ENCODE results near the gene NAALADL2.

DNA sequence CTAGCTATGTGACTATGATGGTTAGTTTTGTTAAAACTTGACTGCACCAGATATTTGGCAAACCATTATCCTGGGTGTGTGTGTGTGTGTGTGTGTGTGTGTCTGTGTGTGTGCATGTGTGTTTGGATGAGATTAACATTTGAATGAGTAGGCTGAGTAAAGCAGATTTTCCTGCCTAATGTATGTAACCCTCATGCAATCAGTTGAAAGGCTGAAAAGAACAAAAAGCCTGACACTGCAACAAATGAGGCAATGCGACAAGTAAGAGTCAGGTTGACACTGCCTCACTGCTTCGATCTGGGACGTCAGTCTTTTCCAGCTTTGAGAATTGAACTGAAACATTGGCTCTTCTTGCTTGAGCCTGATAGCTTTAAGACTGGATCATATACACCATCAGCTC is 643.0 kb downstream of the NAALADL2 start:
- TF ChIP-seq, protein P1, sequence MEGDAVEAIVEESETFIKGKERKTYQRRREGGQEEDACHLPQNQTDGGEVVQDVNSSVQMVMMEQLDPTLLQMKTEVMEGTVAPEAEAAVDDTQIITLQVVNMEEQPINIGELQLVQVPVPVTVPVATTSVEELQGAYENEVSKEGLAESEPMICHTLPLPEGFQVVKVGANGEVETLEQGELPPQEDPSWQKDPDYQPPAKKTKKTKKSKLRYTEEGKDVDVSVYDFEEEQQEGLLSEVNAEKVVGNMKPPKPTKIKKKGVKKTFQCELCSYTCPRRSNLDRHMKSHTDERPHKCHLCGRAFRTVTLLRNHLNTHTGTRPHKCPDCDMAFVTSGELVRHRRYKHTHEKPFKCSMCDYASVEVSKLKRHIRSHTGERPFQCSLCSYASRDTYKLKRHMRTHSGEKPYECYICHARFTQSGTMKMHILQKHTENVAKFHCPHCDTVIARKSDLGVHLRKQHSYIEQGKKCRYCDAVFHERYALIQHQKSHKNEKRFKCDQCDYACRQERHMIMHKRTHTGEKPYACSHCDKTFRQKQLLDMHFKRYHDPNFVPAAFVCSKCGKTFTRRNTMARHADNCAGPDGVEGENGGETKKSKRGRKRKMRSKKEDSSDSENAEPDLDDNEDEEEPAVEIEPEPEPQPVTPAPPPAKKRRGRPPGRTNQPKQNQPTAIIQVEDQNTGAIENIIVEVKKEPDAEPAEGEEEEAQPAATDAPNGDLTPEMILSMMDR (conservative IDR thresholded peaks at IDR 0.05) = no peak
- no peak for TF ChIP-seq EZH2 (IDR thresholded peaks at IDR 0.05; ENCODE audit: low read depth)
